ENCODE measurements around the gene NTSR1.

The NTSR1 gene

DNA sequence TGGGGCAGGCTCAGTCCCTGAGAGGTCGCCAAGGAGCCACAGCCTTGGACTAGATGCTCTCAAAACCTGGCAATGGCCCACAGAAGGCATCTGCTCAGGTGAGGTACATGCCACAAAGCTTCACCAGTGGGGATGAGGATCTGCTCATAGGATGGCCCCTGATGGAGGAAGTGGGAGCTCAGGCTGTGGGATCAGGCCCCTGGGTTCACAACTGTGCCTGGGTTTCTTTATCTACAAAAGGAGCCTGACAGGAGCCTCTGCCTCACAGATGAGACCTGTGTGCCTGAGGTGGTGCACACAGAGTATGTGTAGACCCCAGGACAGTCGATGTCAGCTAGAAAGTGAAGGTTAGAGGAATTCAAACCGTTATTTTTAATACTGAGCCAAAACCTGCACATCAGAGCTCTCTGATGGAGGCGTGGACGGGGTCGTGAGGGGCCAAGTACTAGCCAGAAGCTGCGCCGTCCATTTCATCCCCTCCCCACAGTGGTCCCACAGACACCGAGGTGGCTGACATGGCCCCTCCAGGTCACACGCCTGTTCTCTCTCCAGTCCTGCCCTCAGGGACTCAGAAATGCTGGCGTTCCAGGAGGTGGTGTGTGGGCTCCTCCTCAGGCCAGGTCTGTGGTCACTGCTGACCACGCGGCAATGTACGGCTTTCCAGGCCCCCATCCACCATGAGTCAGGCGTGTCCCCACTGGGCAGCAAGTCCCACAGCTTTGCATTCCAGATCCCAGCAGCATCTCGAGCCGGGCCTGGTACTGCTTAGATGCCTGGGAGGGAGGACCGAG is 33.3 kb downstream of the NTSR1 start:
- DNase-seq: no peak

- no peak for DNase-seq
Observed at GRCh38 chr20:62742550-62742949, 33.9 kb downstream of the NTSR1 start.

DNA sequence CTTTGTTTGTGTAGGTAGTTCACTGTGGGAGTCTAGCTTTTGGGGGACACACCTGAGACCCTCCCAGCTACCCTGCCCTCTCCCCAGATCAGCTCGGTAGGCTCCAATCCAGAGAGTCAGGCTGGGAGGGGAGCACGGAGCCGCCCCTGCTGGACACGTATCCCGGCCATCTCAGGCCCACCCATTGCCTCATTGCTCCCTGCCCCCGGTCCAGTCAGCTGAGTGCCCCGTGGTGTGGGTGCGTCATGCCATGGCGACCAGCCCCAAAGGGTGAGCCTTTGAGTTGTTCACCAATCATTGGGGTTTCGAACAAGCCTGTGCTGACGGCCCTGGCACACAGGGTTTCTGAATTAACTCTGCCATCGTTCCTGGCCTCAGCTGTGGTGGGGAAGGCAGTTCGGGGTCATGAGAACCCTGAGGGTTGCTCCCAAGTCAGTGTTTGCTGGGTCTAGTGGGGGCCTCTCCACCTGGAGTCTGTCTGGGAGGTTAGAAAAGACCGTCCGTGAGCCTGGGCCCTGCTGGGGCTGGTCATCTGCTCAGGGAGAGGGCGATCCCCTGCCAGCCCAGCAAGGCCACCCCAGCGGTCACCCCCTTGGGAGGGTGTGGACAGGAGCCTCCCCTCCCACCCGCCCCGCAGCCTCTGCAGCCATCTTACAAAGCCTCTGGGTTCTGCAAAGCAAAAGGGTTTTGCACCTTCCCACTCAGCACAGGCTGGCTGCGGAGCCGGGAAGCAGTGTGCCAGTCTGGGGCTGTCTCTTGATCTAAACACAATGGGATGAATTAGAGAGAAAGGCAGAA is 34.5 kb downstream of the NTSR1 start:
- DNase-seq: no peak

DNA sequence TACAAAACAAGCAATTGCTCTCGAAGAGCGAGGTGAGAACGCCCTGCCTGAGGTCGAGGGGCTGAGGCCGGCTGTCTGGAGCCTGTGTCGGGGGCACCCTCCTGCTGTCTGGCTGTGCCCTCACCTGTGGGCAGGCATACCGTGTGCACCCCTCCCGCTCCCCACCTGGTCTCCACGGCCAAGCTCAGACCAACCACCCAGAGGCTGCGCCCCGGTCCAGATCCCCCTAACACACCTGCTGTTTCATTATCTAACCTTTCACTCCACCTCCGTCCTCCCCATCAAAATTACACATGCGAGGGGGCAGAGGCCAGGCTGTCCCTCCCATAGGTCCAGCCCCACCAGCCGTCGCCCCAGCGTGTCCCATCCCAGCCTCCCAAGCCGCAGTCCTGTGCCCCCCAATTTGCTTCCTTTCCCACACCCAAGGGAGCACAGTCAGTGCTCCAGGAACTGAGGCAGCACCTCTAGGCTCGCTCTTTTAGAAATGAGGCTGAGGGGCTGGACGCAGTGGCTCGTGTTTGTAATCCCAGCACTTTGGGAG is 35.2 kb downstream of the NTSR1 start:
- DNase-seq: no peak

GRCh38 chr20:62744741-62745191 is 36.1 kb downstream of the NTSR1 start:
- no peak for DNase-seq

GRCh38 chr20:62745279-62745951 is 36.8 kb downstream of the NTSR1 start:
- no peak for DNase-seq

DNA sequence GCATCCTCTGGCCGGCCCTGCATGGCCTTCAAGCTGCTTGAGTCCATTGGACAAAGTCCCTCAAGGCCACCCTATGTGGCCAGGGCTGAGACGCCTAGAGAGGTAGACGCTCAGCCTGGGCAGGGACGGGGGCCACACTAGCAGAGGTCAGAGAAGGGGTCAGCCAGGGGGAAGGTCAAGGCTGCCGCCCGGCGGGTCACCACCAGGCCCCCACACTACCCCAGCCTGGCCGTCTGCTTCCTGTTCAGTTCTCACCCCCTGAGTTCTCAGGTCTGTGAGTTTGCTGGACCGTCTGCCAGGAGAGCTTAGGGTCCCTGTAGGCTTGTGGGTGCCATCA is 37.3 kb downstream of the NTSR1 start:
- no peak for DNase-seq

DNA sequence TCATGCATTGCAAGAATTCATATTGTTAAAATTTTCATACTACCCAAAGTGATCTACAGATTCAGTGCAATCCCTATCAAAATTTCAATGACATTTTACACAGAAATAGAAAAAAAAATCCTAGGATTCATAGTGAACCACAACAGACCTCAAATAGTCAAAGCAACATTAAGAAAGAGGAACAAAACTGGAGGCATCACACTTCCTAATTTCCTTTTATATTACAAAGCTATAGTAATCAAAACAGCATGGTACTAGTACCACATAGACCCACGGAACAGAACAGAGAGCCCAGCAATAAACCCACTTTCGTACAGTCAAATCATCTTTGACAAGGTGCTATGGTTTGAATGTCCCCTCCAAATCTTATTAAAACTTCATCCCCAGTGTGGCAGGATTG is 39.7 kb downstream of the NTSR1 start:
- no peak for DNase-seq

DNA sequence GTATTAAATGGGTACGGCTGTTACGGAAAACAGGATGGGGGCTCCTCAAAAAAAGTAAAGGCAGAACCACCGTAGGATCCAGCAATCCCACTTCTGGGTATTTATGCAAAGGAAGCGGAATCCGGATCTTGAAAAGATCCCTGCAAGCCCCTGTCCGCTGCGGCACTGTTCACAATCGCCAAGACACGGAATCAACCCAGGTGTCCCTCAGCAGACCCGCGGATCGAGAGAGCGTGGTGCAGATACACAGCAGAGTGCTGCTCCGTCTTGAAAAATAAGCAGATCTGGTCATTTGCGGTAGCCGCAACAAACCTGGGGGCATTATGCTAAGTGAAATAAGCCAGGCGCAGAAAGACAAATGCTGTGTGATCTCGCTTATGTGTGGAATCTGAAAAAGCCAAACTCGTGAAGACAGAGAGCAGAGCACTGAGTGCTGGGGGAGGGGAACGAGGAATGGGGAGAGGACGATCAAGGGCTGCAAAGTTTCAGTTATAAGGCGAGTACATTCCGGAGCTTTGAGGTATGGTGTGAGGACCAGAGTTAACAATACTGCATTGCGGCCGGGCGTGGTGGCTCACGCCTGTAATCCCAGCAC is 41.3 kb downstream of the NTSR1 start:
- no peak for DNase-seq

- DNase-seq: no peak
Observed at GRCh38 chr20:62751551-62752150, 43.0 kb downstream of the NTSR1 start.

GRCh38 chr20:62752181-62752670 is 43.6 kb downstream of the NTSR1 start:
- DNase-seq: no peak

GRCh38 chr20:62752671-62753501 is 44.2 kb downstream of the NTSR1 start:
- no peak for DNase-seq

DNA sequence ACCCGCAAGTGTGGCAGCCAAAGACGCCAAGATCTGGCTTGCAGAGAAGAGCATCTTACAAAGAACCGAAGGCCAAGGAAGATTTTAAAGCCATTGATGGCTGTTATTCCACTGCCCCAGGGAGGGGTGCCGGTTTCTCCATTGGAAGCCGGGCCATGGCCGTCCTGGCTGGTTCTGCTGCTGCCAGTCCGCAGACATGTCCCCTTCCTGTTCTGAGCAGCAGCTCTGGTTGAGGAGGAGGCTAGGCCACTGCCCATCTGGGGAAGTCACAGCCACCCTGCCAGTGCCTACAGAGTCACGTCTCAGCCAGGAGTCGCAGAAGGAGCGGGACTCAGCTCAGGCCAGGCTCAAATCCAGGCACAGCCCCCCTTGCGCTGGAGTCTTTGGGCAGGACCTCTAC is 45.0 kb downstream of the NTSR1 start:
- DNase-seq: no peak

- DNase-seq: no peak
Observed at GRCh38 chr20:62754122-62754990, 45.7 kb downstream of the NTSR1 start.

DNA sequence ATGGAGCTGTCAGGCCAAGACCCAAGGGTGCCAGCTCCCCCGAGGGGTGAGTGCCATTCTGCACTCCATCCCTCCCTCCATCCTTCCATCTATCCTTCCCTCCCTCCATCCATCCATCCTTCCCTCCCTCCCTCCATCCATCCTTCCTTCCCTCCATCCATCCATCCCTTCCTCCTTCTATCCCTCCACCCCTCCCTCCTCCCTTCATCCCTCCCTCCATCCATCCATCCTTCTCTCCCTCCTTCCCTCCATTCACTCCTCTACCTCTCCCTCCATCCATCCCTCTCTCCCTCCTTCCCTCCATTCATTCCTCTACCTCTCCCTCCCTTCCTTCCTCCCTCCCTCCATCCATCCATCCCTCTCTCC is 46.3 kb downstream of the NTSR1 start:
- no peak for DNase-seq

DNA sequence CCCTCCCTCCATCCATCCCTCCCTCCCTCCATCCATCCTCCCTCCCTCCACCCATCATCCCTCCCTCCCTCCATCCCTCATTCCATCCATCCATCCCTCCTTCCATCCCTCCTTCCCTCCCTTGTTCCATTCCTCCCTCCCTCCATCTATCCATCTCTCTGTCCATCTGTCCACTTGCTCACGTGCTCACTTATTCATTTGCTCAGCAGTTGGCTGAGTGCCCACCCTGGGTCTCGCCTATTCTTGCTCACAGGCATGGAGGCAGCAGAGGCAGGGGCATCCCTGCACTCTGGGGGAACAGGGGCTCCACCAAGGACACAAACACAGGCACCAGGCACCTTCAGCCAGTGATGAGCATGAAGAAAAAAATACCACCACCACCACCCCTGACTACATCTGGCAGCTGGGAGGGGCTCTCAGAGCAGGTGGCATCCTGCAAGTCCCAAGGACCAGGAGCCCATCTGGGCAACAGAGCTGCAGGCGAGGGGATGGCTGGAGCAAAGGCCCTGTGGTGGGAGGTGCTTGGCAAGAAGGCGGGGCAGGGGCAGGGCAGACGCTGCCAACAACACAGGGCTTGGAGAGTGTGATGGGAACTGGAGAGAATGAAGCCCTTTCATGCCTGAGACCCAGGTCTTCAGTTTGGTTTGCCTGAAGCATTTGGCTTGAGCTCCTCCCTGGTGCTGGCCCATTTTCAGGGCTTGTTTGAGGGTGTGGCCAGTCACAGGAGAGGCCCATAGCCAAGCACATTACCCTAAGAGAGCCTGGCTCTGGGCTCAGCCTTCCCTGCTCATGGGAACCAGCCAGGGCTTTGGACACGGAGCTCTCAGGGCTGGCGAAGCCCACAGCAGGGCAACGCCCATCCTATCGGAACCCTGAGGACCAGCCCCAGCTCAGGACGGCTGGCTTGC is 47.4 kb downstream of the NTSR1 start:
- DNase-seq: no peak

DNA sequence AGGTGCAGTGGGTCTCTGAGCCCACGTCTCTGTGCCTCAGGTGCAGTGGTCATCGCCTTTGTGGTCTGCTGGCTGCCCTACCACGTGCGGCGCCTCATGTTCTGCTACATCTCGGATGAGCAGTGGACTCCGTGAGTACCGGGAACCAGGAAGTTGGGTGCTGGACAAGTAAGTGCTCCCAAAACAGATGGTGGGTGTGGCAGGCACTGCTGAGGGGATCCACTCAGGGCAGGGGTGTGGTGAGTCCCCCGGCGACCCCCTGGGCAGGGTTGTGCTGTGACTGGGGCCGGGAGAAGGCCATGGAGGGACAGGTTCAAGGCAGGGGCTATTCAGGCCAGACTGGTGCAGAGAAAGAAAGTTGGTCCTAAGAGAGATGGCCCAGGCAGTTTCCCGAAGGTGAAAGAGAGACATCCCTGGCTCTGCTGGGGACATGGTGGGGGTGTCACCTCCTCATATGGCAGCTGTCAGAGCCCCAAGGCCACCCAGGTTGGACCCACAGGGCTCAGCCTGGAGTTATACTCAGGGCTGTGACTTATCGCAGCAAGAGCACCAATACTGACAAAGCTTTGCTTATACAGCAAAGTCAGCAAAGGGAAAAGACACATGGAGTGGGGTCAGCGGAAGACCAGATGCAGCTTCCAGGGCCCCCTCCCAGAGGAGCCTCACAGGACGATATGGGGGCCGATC is 49.7 kb downstream of the NTSR1 start:
- no peak for DNase-seq

- no peak for DNase-seq
Observed at GRCh38 chr20:62759981-62760431, 51.4 kb downstream of the NTSR1 start.

GRCh38 chr20:62760471-62760855 is 51.8 kb downstream of the NTSR1 start:
- DNase-seq: no peak

All from KG1 (cell line).